DND-41 (cell line): ENCODE results near the gene DRC7.
"Not testable (repeated sequence)": the region's sequence is repeated elsewhere in the genome, so short reads cannot be mapped to it uniquely, and the experiment has no call there.

Experiments used
- ATAC-seq: fragments of 200-7000 bp; cut with Tn5 transposase; 3 replicates; pipeline ENCODE4 v1.9.1; 2021; ENCODE audit warnings: low read depth; ENCODE audit not compliant: insufficient read depth
- DNase-seq: peaks from one replicate; pipeline ENCODE4 v3.0.0-alpha.2; 2020
- H2AFZ ChIP-seq: 2 replicates; pipeline ENCODE4 v1.6.0; 2012; ENCODE audit warnings: low read depth, low read length
- H3K27ac ChIP-seq: 2 replicates; pipeline ENCODE4 v1.5.1; 2012; ENCODE audit warnings: low read length, inconsistent platforms
- H3K27me3 ChIP-seq: fragments of 200-600 bp; sonication (generic); 2 replicates; pipeline ENCODE4 v1.6.0; 2012; ENCODE audit warnings: low read length, mild to moderate bottlenecking, inconsistent platforms; ENCODE audit not compliant: insufficient read depth, poor library complexity
- H3K36me3 ChIP-seq: 2 replicates; pipeline ENCODE4 v1.5.1; 2012; ENCODE audit warnings: low read length, inconsistent platforms; ENCODE audit not compliant: insufficient read depth
- H3K4me1 ChIP-seq: 2 replicates; pipeline ENCODE4 v1.5.1; 2012; ENCODE audit warnings: mild to moderate bottlenecking, low read length; ENCODE audit not compliant: insufficient read depth
- H3K4me2 ChIP-seq: 2 replicates; pipeline ENCODE4 v1.6.0; 2012; ENCODE audit warnings: mild to moderate bottlenecking, moderate library complexity, low read length, inconsistent platforms; ENCODE audit not compliant: insufficient read depth
- H3K4me3 ChIP-seq, 2 experiments: fragments of 200-600 bp in 1 of 2; shearing (Covaris generic) in 1 of 2; 2 replicates each; pipeline ENCODE4 v1.5.1; 2012 to 2016; ENCODE audit warnings: inconsistent platforms in 2 of 2, low read length in 2 of 2, mild to moderate bottlenecking in 2 of 2, low read depth in 1 of 2, moderate library complexity in 1 of 2
- H3K79me2 ChIP-seq: 2 replicates; pipeline ENCODE4 v1.6.0; 2012; ENCODE audit warnings: low read length, inconsistent platforms; ENCODE audit not compliant: insufficient read depth
- H3K9ac ChIP-seq: 2 replicates; pipeline ENCODE4 v1.6.0; 2012; ENCODE audit warnings: low read depth, mild to moderate bottlenecking, inconsistent platforms, low read length, moderate library complexity
- H3K9me3 ChIP-seq: 2 replicates; pipeline ENCODE4 v1.5.1; 2012; ENCODE audit warnings: low read length, moderate library complexity, mild to moderate bottlenecking, inconsistent platforms; ENCODE audit not compliant: insufficient read depth, severe bottlenecking
- H4K20me1 ChIP-seq: 2 replicates; pipeline ENCODE4 v1.6.0; 2012; ENCODE audit warnings: low read length; ENCODE audit not compliant: insufficient read depth
- EZH2 ChIP-seq: IDR thresholded peaks from 3 replicates; pipeline ENCODE4 v1.6.1; 2012; ENCODE audit warnings: borderline replicate concordance, low read depth, mild to moderate bottlenecking, moderate library complexity, low read length, inconsistent platforms; ENCODE audit not compliant: severe bottlenecking
- TF ChIP-seq, protein P1 (sequence below): IDR thresholded peaks from 2 replicates; pipeline ENCODE4 v1.5.1; 2012; ENCODE audit warnings: borderline replicate concordance, low read length, moderate library complexity, mild to moderate bottlenecking; ENCODE audit not compliant: poor library complexity, severe bottlenecking; ENCODE audit errors: extremely low read depth

The DRC7 gene

GRCh38 chr16:57711993-57712392 lies 17.4 kb downstream of the DRC7 start:
- no peaks in the 10 kb centered on the region for H3K4me1 ChIP-seq
- peaks cover 19% of the 10 kb centered on the region for H3K27me3 ChIP-seq
- no peak overlapping the region for H3K9ac ChIP-seq
- ATAC-seq, result no peak
- no peak overlapping the region for H3K27ac ChIP-seq
- no peak overlapping the region for H2AFZ ChIP-seq
- no peaks in the 10 kb centered on the region for H3K36me3 ChIP-seq
- H4K20me1 ChIP-seq, result no peaks in the 10 kb centered on the region
- no peak overlapping the region for H3K4me2 ChIP-seq
- no peak for DNase-seq
- H3K79me2 ChIP-seq, result no peaks in the 10 kb centered on the region
- no peak overlapping the region for H3K4me3 ChIP-seq
- no peak for TF ChIP-seq EZH2
- TF ChIP-seq, protein P1, sequence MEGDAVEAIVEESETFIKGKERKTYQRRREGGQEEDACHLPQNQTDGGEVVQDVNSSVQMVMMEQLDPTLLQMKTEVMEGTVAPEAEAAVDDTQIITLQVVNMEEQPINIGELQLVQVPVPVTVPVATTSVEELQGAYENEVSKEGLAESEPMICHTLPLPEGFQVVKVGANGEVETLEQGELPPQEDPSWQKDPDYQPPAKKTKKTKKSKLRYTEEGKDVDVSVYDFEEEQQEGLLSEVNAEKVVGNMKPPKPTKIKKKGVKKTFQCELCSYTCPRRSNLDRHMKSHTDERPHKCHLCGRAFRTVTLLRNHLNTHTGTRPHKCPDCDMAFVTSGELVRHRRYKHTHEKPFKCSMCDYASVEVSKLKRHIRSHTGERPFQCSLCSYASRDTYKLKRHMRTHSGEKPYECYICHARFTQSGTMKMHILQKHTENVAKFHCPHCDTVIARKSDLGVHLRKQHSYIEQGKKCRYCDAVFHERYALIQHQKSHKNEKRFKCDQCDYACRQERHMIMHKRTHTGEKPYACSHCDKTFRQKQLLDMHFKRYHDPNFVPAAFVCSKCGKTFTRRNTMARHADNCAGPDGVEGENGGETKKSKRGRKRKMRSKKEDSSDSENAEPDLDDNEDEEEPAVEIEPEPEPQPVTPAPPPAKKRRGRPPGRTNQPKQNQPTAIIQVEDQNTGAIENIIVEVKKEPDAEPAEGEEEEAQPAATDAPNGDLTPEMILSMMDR, result no peak
- H3K9me3 ChIP-seq, result no peaks in the 10 kb centered on the region

- not testable (repeated sequence) for H3K4me3 ChIP-seq, H3K4me2 ChIP-seq, H4K20me1 ChIP-seq, ATAC-seq, H2AFZ ChIP-seq, DNase-seq, H3K79me2 ChIP-seq, H3K27ac ChIP-seq, H3K4me1 ChIP-seq, H3K9ac ChIP-seq, H3K36me3 ChIP-seq, H3K9me3 ChIP-seq
- H3K27me3 ChIP-seq, result peaks cover 19% of the 10 kb centered on the region
These were observed 18.0 kb downstream of the DRC7 start for GRCh38 chr16:57712569-57712968.

DNA sequence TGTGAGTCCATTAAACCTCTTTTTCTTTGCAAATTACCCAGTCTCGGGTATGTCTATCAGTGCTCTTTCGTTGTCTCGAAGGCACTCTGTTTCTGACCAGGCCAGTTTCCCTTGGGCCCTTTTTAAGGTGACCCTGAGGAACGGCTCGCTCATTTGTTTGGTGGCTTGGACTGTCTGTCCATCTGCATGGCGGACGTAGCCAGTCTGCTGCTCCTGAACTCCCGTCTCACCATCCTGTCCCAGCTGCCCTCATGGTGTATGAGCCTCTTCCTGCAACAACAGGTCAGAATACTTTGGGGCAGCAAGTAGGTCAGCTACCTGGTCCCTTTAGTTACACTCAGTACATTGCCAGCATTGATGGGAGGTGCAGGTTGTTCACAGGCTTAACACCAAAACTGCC lies 19.0 kb downstream of the DRC7 start:
- H3K27ac ChIP-seq, result no peak overlapping the region
- no peaks in the 10 kb centered on the region for H3K9me3 ChIP-seq
- no peak overlapping the region for H3K4me3 ChIP-seq
- ATAC-seq, result no peak
- H2AFZ ChIP-seq, result no peak overlapping the region
- H3K36me3 ChIP-seq, result no peaks in the 10 kb centered on the region
- no peak for DNase-seq
- TF ChIP-seq, protein P1, result no peak
- TF ChIP-seq EZH2, result no peak
- no peak overlapping the region for H3K4me2 ChIP-seq
- H4K20me1 ChIP-seq, result no peaks in the 10 kb centered on the region
- no peaks in the 10 kb centered on the region for H3K79me2 ChIP-seq
- H3K9ac ChIP-seq, result no peak overlapping the region
- H3K4me1 ChIP-seq, result no peaks in the 10 kb centered on the region
- H3K27me3 ChIP-seq, result peaks cover 19% of the 10 kb centered on the region

DNA sequence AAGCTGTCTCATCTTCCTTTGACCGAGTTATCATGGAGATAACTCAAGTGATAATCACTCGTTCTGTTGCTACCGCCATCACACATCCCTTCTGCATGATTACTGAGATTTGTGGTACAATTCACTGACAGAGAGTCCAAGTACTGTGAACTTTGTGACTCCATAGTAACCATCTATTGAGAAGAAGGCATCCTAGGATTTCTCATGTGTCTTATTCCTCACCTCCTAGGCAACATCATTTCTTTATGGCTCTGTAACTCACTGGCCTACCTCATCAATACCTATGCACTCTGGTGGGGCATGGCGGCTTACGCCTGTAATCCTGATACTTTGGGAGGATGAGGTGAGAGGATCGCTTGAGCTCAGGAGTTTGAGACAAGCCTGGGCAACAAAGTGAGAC lies 19.4 kb downstream of the DRC7 start:
- H3K4me1 ChIP-seq, result no peaks in the 10 kb centered on the region
- H3K9me3 ChIP-seq, result no peaks in the 10 kb centered on the region
- no peak overlapping the region for H3K4me3 ChIP-seq
- no peak for TF ChIP-seq EZH2
- TF ChIP-seq, protein P1, result no peak
- H3K27ac ChIP-seq, result no peak overlapping the region
- no peaks in the 10 kb centered on the region for H4K20me1 ChIP-seq
- no peaks in the 10 kb centered on the region for H3K79me2 ChIP-seq
- H3K4me2 ChIP-seq, result no peak overlapping the region
- no peak overlapping the region for H2AFZ ChIP-seq
- no peak overlapping the region for H3K9ac ChIP-seq
- peaks cover 19% of the 10 kb centered on the region for H3K27me3 ChIP-seq
- ATAC-seq (no peak), DNase-seq (no peak)
- no peaks in the 10 kb centered on the region for H3K36me3 ChIP-seq
